NCI-H146 treated with DMSO at 0.1 percent for 48 hours (cell line): ENCODE measurements around the gene NAPSA.
"Not testable (repeated sequence)": the region's sequence is repeated elsewhere in the genome, so short reads cannot be mapped to it uniquely, and the experiment has no call there.

Source experiments
- DNase-seq: peaks from one replicate; lab custom pipeline; 2025; ENCODE audit not compliant: unreplicated experiment; lab: John Stamatoyannopoulos, UW

The NAPSA gene

GRCh38 chr19:50331994-50332243 lies 33.5 kb downstream of the NAPSA start:
- no peak for DNase-seq

- no peak for DNase-seq
Observed at GRCh38 chr19:50331221-50331993, 34.0 kb downstream of the NAPSA start.

- peak; percentile 86 for DNase-seq
Observed at GRCh38 chr19:50330365-50331078, 34.9 kb downstream of the NAPSA start.

- not testable (repeated sequence) for DNase-seq
Observed at GRCh38 chr19:50329926-50330294, 35.5 kb downstream of the NAPSA start.

GRCh38 chr19:50329146-50329925 lies 36.1 kb downstream of the NAPSA start, which contains the start of gene KCNC3:
TSS of gene KCNC3 (minus strand) at chr19:50329377. CDS start at chr19:50329082, 295 bp downstream.
- DNase-seq: peak; percentile 100

- DNase-seq: no peak
Observed at GRCh38 chr19:50328873-50329145, 36.6 kb downstream of the NAPSA start.

- DNase-seq: peak; percentile 32
Observed at GRCh38 chr19:50328224-50328872, 37.1 kb downstream of the NAPSA start.

GRCh38 chr19:50327461-50328223 lies 37.8 kb downstream of the NAPSA start:
- DNase-seq: no peak

- DNase-seq: no peak
Observed at GRCh38 chr19:50327013-50327412, 38.4 kb downstream of the NAPSA start.

- no peak for DNase-seq
Observed at GRCh38 chr19:50326101-50326664, 39.3 kb downstream of the NAPSA start.

- DNase-seq: peak; percentile 83
Observed at GRCh38 chr19:50325310-50326100, 39.9 kb downstream of the NAPSA start.

- DNase-seq: no peak
Observed at GRCh38 chr19:50324331-50324730, 41.1 kb downstream of the NAPSA start.

- DNase-seq: no peak
Observed at GRCh38 chr19:50323782-50324133, 41.7 kb downstream of the NAPSA start.

GRCh38 chr19:50322931-50323781 lies 42.3 kb downstream of the NAPSA start:
- no peak for DNase-seq

GRCh38 chr19:50322234-50322633 lies 43.2 kb downstream of the NAPSA start:
- DNase-seq: no peak

- DNase-seq: no peak
Observed at GRCh38 chr19:50321831-50322230, 43.6 kb downstream of the NAPSA start.

GRCh38 chr19:50320596-50320995 lies 44.8 kb downstream of the NAPSA start:
- no peak for DNase-seq

GRCh38 chr19:50320051-50320450 lies 45.4 kb downstream of the NAPSA start:
- no peak for DNase-seq

- DNase-seq: no peak
Observed at GRCh38 chr19:50319156-50319555, 46.3 kb downstream of the NAPSA start.
